Endothelial cell of umbilical vein (primary cell): ENCODE results near the gene MOB2. TPM values are rescaled to one million over a fixed set of nuclear protein-coding genes. Genes with fewer than 3 reads are reported as not detected.
A peak's percentile ranks its signal among the peaks of the same experiment; 100 is the strongest.

Experiments used
- BruUV-seq: library from RNA; stranded (reverse); fragments of 400-500 nt; replicated peaks from 2 replicates; lab custom pipeline; 2021; lab: Mats Ljungman, UMichigan
- CTCF ChIA-PET: fragments of 300-600, 350-600 bp; sonication (Branson Sonifier 250); formaldehyde crosslinking; loops from one replicate; lab custom pipeline; 2021; ENCODE audit warnings: antibody characterized with exemption, inconsistent platforms; lab: Charles Lee
- POLR2A ChIA-PET: fragments of 300-600, 350-600 bp; sonication (Branson Sonifier 250); formaldehyde crosslinking; loops from one replicate; lab custom pipeline; 2021; ENCODE audit warnings: antibody characterized with exemption, inconsistent platforms; lab: Charles Lee
- DNase-seq: peaks from one replicate; pipeline ENCODE4 v3.0.0-alpha.2; 2011; ENCODE audit warnings: low read depth, low spot score
- FAIRE-seq: peaks from 2 replicates; lab custom pipeline; 2011; peaks lifted over from hg19 to GRCh38; lab: Jason Lieb, UNC
- H2AFZ ChIP-seq: 2 replicates; pipeline ENCODE4 v1.6.0; 2012; ENCODE audit warnings: low read depth, low read length, control low read depth, inconsistent platforms
- H3K27ac ChIP-seq: 2 replicates; pipeline ENCODE4 v1.5.1; 2011; ENCODE audit warnings: low read depth, mild to moderate bottlenecking, control low read depth, low read length, moderate library complexity; ENCODE audit not compliant: insufficient read depth
- H3K27me3 ChIP-seq, 2 experiments: 2 replicates each; pipeline versions ENCODE4 v1.6.0 to v1.6.1; 2011; ENCODE audit warnings: low read length in 2 of 2, mixed read lengths in 1 of 2; ENCODE audit not compliant: control insufficient read depth in 2 of 2, insufficient read depth in 2 of 2
- H3K36me3 ChIP-seq, 2 experiments: 2 replicates in 1 of 2; 3 replicates in 1 of 2; pipeline ENCODE4 v1.5.1; 2011; ENCODE audit warnings: low read length in 2 of 2, mild to moderate bottlenecking in 1 of 2, moderate library complexity in 1 of 2; ENCODE audit not compliant: control insufficient read depth in 2 of 2, insufficient read depth in 2 of 2; ENCODE audit errors: extremely low read depth in 1 of 2
- H3K4me1 ChIP-seq: 3 replicates; pipeline ENCODE4 v1.5.1; 2011; ENCODE audit warnings: mild to moderate bottlenecking, low read length; ENCODE audit not compliant: control insufficient read depth, insufficient read depth; ENCODE audit errors: extremely low read depth
- H3K4me2 ChIP-seq: 2 replicates; pipeline ENCODE4 v1.6.1; 2011; ENCODE audit warnings: low read length, control low read depth, mixed read lengths; ENCODE audit not compliant: insufficient read depth
- H3K4me3 ChIP-seq, 3 experiments: fragments of 200-600 bp in 1 of 3; sonication (generic), shearing (Covaris generic) in 1 of 3; replicated peaks in 1 of 3; 2 replicates each; pipeline ENCODE4 v1.5.1; 2011 to 2016; ENCODE audit warnings: control low read depth in 3 of 3, low read length in 3 of 3, mild to moderate bottlenecking in 2 of 3, inconsistent platforms in 1 of 3, low read depth in 1 of 3, moderate library complexity in 1 of 3; ENCODE audit not compliant: insufficient read depth in 1 of 3
- H3K79me2 ChIP-seq: 2 replicates; pipeline ENCODE4 v1.6.0; 2012; ENCODE audit warnings: low read length, inconsistent platforms; ENCODE audit not compliant: control insufficient read depth, insufficient read depth
- H3K9ac ChIP-seq: replicated peaks from 2 replicates; pipeline ENCODE3; 2011; ENCODE audit warnings: low read length, control low read depth; ENCODE audit not compliant: insufficient read depth; ENCODE audit errors: extremely low read depth
- H3K9me1 ChIP-seq: replicated peaks from 3 replicates; pipeline ENCODE4 v1.6.0; 2011; ENCODE audit warnings: mild to moderate bottlenecking, low read length; ENCODE audit not compliant: control insufficient read depth, insufficient read depth; ENCODE audit errors: extremely low read depth
- H3K9me3 ChIP-seq: replicated peaks from 2 replicates; pipeline ENCODE4 v1.5.1; 2012; ENCODE audit warnings: low read length, inconsistent platforms; ENCODE audit not compliant: control insufficient read depth, insufficient read depth
- H4K20me1 ChIP-seq: replicated peaks from 2 replicates; pipeline ENCODE3; 2011; ENCODE audit warnings: mild to moderate bottlenecking, low read length; ENCODE audit not compliant: control insufficient read depth, insufficient read depth; ENCODE audit errors: extremely low read depth
- EZH2 ChIP-seq: IDR thresholded peaks from 2 replicates; pipeline ENCODE4 v1.6.1; 2012; ENCODE audit warnings: borderline replicate concordance, low read depth, mild to moderate bottlenecking, moderate library complexity, low read length, inconsistent platforms; ENCODE audit not compliant: severe bottlenecking
- POLR2A ChIP-seq: IDR thresholded peaks from 2 replicates; pipeline ENCODE4 v1.6.1; 2012; ENCODE audit warnings: low read depth, mild to moderate bottlenecking, control low read depth, low read length
- dilution Hi-C: fragments of 300-500 bp; cut with MboI; formaldehyde crosslinking; loops from one replicate; pipeline ENCODE4 v1.15.0; 2019; ENCODE audit warnings: low sequenced_read_pairs; ENCODE audit not compliant: extremely low pct_ligation_motif_present
- intact Hi-C: fragments of 100-400 bp; cut with micrococcal nuclease; formaldehyde crosslinking; loops from one replicate; pipeline ENCODE4 v1.10.0; 2022
- polyA plus RNA-seq, 4 experiments: library from polyadenylated mRNA; depleted of rRNA in 3 of 4; stranded (reverse) in 3 of 4; unstranded in 1 of 4; fragments of >200 nt; gene quantifications; 2 replicates each; pipeline versions ENCODE4 v1.2.1 to v1.2.3, GENCODE V29; 2011 to 2012; ENCODE audit warnings: missing spikeins in 1 of 4
- total RNA-seq: library from RNA; stranded (reverse); gene quantifications from 2 replicates; pipeline ENCODE4 v1.2.3, GENCODE V29; 2021
- TF ChIP-seq, protein P1 (sequence below): IDR thresholded peaks from 2 replicates; pipeline ENCODE4 v1.6.1; 2011; ENCODE audit not compliant: insufficient read depth, insufficient read length
- TF ChIP-seq, protein P2 (sequence below), 2 donors: IDR thresholded peaks; 1 replicate in 1 of 2; 2 replicates in 1 of 2; pipeline ENCODE4 v1.5.1; 2011; ENCODE audit warnings: low read length in 2 of 2, mild to moderate bottlenecking in 2 of 2, moderate library complexity in 2 of 2, control low read depth in 1 of 2, inconsistent platforms in 1 of 2, low read depth in 1 of 2; ENCODE audit not compliant: insufficient read depth in 1 of 2; ENCODE audit errors: extremely low read depth in 1 of 2

MOB2 gene
- total and polyA plus RNA-seq, 2 donors (not counting 3 experiments of a cell fraction or from before 2014, with no cell fraction given) = 38.2 to 50.6 TPM

DNA sequence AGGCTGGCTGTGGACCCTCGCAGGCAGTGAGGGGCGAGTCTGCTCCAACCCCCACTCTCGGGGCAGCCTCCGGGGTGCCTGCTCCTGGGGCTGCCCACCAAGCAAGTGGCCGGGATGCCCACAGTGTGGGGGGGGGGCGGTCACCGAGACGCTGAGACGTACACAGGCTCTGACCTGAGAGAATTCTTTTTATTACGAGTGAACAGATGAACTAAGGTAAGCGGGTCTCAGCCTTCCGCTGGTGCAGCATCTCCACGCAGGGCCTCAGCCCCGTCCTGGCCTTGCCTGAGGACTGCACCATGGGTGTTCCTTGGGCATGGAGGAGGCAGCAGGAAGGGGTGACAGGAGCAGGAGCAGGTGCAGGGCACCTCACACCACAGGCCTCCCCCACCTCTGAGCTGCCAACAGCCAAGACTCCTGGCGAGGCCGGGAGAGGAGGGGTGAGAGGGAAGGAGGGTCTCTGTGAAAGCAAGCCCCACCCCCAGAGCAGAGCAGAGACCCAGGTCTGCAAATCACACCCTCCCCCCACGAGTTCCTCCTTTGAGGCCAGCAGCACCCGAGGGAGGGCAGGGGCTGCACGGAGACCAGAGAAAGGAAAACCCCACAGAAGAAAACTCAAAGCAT is 17.2 kb downstream of the MOB2 start:
- H3K9ac ChIP-seq = no peak overlapping the region
- no peaks in the 10 kb centered on the region for H3K79me2 ChIP-seq
- no peaks in the 10 kb centered on the region for H3K9me1 ChIP-seq
- no peak overlapping the region for H3K27ac ChIP-seq
- TSS peak; percentile 12 for BruUV-seq
- intact Hi-C loops = no loop called here
- ChIA-PET POLR2A (no interaction called here), CTCF (no interaction called here)
- dilution Hi-C loops = no loop called here
- H2AFZ ChIP-seq = no peak overlapping the region
- DNase-seq = no peak
- H3K4me2 ChIP-seq = no peak overlapping the region
- H3K4me3 ChIP-seq = no peak overlapping the region
- H4K20me1 ChIP-seq = no peaks in the 10 kb centered on the region
- TF ChIP-seq, protein P1, sequence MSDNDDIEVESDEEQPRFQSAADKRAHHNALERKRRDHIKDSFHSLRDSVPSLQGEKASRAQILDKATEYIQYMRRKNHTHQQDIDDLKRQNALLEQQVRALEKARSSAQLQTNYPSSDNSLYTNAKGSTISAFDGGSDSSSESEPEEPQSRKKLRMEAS = no peak
- TF ChIP-seq EZH2 = no peak
- TF ChIP-seq, protein P2, sequence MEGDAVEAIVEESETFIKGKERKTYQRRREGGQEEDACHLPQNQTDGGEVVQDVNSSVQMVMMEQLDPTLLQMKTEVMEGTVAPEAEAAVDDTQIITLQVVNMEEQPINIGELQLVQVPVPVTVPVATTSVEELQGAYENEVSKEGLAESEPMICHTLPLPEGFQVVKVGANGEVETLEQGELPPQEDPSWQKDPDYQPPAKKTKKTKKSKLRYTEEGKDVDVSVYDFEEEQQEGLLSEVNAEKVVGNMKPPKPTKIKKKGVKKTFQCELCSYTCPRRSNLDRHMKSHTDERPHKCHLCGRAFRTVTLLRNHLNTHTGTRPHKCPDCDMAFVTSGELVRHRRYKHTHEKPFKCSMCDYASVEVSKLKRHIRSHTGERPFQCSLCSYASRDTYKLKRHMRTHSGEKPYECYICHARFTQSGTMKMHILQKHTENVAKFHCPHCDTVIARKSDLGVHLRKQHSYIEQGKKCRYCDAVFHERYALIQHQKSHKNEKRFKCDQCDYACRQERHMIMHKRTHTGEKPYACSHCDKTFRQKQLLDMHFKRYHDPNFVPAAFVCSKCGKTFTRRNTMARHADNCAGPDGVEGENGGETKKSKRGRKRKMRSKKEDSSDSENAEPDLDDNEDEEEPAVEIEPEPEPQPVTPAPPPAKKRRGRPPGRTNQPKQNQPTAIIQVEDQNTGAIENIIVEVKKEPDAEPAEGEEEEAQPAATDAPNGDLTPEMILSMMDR (IDR thresholded peaks at IDR 0.05; ENCODE audit: extremely low read depth in 1 of 2, insufficient read depth in 1 of 2, low read depth in 1 of 2, low read length in 2 of 2) = no peak
- TF ChIP-seq POLR2A = no peak
- H3K36me3 ChIP-seq = peaks cover 0 to 5% of the 10 kb centered on the region in 2 experiments
- no peaks in the 10 kb centered on the region for H3K4me1 ChIP-seq
- H3K9me3 ChIP-seq = no peaks in the 10 kb centered on the region
- no peaks in the 10 kb centered on the region for H3K27me3 ChIP-seq
- FAIRE-seq = no peak
